Upper lobe of left lung (tissue), 6 donors: ENCODE measurements around the gene C17orf107. TPM values are rescaled to one million over a fixed set of nuclear protein-coding genes. Genes with fewer than 3 reads are reported as not detected.

Experiments
- ATAC-seq, 2 donors: fragments of 200-7000 bp; cut with Tn5 transposase; one replicate each; pipeline ENCODE4 v1.9.1; 2022; ENCODE audit warnings: mild to moderate bottlenecking in 2 of 2, moderate library complexity in 2 of 2; ENCODE audit not compliant: low FRiP score in 2 of 2
- DNase-seq, 2 donors: peaks; one replicate each; pipeline ENCODE4 v3.0.0-alpha.2; 2019 to 2020
- H3K27ac ChIP-seq, 4 donors: fragments of 200-600 bp; sonication (generic); one replicate each; pipeline ENCODE4 v1.5.1; 2016 to 2019
- H3K27me3 ChIP-seq, 4 donors: fragments of 200-600 bp; sonication (generic); one replicate each; pipeline ENCODE4 v1.5.1; 2017 to 2019
- H3K36me3 ChIP-seq, 4 donors: fragments of 200-600 bp; sonication (generic); one replicate each; pipeline ENCODE4 v1.5.1; 2016 to 2019
- H3K4me1 ChIP-seq, 4 donors: fragments of 200-600 bp; sonication (generic); one replicate each; pipeline ENCODE4 v1.5.1; 2018 to 2019
- H3K4me3 ChIP-seq, 4 donors: fragments of 200-600 bp; sonication (generic); one replicate each; pipeline ENCODE4 v1.5.1; 2017 to 2019; ENCODE audit warnings: mild to moderate bottlenecking in 2 of 4, moderate library complexity in 1 of 4
- H3K9me3 ChIP-seq, 4 donors: fragments of 200-600 bp; sonication (generic); one replicate each; pipeline ENCODE4 v1.5.1; 2018 to 2019
- EP300 ChIP-seq, 4 donors: sonication (generic); formaldehyde crosslinking; IDR thresholded peaks; one replicate each; pipeline ENCODE4 v1.5.1; 2017; ENCODE audit warnings: antibody characterized with exemption in 4 of 4, control low read depth in 2 of 4
- POLR2A ChIP-seq, 4 donors: fragments of 450-650 bp; IDR thresholded peaks; one replicate each; pipeline ENCODE4 v1.5.1; 2016 to 2017; ENCODE audit warnings: antibody characterized with exemption in 4 of 4, mild to moderate bottlenecking in 2 of 4
- POLR2AphosphoS5 ChIP-seq, 2 donors: sonication (generic); formaldehyde crosslinking; IDR thresholded peaks; one replicate each; pipeline ENCODE4 v1.5.1; 2017; ENCODE audit warnings: antibody characterized with exemption in 2 of 2
- WGBS, 2 donors: methylation state at CpG; one replicate each; pipeline ENCODE4 v1.1.5; 2017 to 2018; 5-methylcytosine and 5-hydroxymethylcytosine counted together
- total RNA-seq, 6 donors: library from RNA; depleted of rRNA in 4 of 6; stranded (reverse); fragments of >200 nt in 4 of 6; gene quantifications; one replicate each; pipeline versions ENCODE4 v1.1.0 to v1.2.1, GENCODE V29; 2016 to 2021
- TF ChIP-seq, protein P1 (sequence below), 6 experiments: fragments of 450-650 bp in 4 of 6; fragments of 200-600 bp in 2 of 6; sonication (generic) in 2 of 6; IDR thresholded peaks; one replicate each; pipeline ENCODE4 v1.5.1; 2016 to 2019; ENCODE audit warnings: antibody characterized with exemption in 6 of 6
- donor health status: DM: no; HTN: no; CAD: no; lungs with moderate emphysema.
- donor health status: DM: no; HTN: yes; CAD: no; lungs with severe emphysema.

The C17orf107 gene
- total RNA-seq: 1 to 10 TPM; 2.6 to 6.3 (median 3.4) TPM

GRCh38 chr17:4899341-4900230 is at the start of gene C17orf107:
Gene C17orf107 (plus strand): TSS chr17:4899536. CDS start chr17:4899763, 227 bp downstream.
- TF ChIP-seq POLR2A (IDR thresholded peaks at IDR 0.05) (peak in 1 of 4 donors; percentile 38), EP300 (IDR thresholded peaks at IDR 0.05) (peak in 1 of 4 donors; percentile 83), POLR2AphosphoS5 (IDR thresholded peaks at IDR 0.05) (peak; percentile 53 to 65)
- TF ChIP-seq, protein P1, sequence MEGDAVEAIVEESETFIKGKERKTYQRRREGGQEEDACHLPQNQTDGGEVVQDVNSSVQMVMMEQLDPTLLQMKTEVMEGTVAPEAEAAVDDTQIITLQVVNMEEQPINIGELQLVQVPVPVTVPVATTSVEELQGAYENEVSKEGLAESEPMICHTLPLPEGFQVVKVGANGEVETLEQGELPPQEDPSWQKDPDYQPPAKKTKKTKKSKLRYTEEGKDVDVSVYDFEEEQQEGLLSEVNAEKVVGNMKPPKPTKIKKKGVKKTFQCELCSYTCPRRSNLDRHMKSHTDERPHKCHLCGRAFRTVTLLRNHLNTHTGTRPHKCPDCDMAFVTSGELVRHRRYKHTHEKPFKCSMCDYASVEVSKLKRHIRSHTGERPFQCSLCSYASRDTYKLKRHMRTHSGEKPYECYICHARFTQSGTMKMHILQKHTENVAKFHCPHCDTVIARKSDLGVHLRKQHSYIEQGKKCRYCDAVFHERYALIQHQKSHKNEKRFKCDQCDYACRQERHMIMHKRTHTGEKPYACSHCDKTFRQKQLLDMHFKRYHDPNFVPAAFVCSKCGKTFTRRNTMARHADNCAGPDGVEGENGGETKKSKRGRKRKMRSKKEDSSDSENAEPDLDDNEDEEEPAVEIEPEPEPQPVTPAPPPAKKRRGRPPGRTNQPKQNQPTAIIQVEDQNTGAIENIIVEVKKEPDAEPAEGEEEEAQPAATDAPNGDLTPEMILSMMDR (IDR thresholded peaks at IDR 0.05): peak in 1 of 6 experiments; percentile 6
- Histone ChIP-seq H3K9me3 (no peaks in the 10 kb centered on the region), H3K4me1 (peaks cover 9 to 46% (median 29%) of the 10 kb centered on the region in 4 donors), H3K27me3 (peaks cover 0 to 9% (median 0%) of the 10 kb centered on the region in 4 donors), H3K4me3 (peak within 1 kb of the TSS; percentile 13 to 61 (median 46)), H3K36me3 (peaks cover 4 to 31% (median 30%) of the 10 kb centered on the region in 4 donors), H3K27ac (peak within 1 kb of the TSS in 2 of 4 donors; percentile 42 to 66)
- 35 to 59% methylated on average over 35 to 39 of the region's 60 CpGs for WGBS, 2 donors
- DNase-seq: peak; percentile 94 to 98
- peak; percentile 75 to 84 for ATAC-seq

DNA sequence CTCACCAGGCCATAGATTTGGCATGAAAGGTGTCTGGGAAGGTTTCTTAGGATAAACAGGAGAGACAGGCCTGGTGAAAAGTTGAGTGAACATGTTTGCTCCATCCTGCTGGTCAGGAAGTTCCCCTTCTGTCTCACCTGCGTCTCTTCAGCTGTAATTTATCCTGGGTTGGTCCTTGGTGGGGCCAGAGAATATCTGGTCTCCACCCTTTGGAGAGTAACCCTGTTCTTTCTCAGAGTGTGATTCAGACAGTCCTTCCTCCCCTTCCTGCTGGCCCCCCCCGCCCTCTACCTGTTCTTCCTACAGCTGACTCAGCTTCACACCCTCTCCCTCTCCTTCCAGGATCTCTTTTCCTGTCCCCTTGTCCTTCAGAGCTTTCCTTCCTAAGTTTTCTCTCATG is 49.1 kb upstream of the C17orf107 start:
- ATAC-seq: no peak
- no peak for TF ChIP-seq EP300 (IDR thresholded peaks at IDR 0.05)
- TF ChIP-seq POLR2AphosphoS5 (IDR thresholded peaks at IDR 0.05): no peak
- TF ChIP-seq POLR2A (IDR thresholded peaks at IDR 0.05): no peak
- TF ChIP-seq, protein P1 (IDR thresholded peaks at IDR 0.05): no peak
- no peak for DNase-seq

GRCh38 chr17:4851084-4851483 is 48.3 kb upstream of the C17orf107 start:
- peaks cover 41 to 54% (median 46%) of the 10 kb centered on the region in 4 donors for H3K4me1 ChIP-seq
- ATAC-seq: no peak
- 68 to 87% methylated on average over 3 of the region's 3 CpGs for WGBS, 2 donors

More for the DNA sequence above, 49.1 kb upstream of the C17orf107 start:
- Histone ChIP-seq H3K4me1 (peaks cover 41 to 52% (median 48%) of the 10 kb centered on the region in 4 donors), H3K27me3 (no peaks in the 10 kb centered on the region), H3K27ac (peak overlapping the region in 3 of 4 donors; percentile 62 to 72 (median 64)), H3K36me3 (no peaks in the 10 kb centered on the region), H3K9me3 (no peaks in the 10 kb centered on the region), H3K4me3 (no peak overlapping the region)
- WGBS, 2 donors: 67 to 84% methylated on average over 2 of the region's 2 CpGs

DNA sequence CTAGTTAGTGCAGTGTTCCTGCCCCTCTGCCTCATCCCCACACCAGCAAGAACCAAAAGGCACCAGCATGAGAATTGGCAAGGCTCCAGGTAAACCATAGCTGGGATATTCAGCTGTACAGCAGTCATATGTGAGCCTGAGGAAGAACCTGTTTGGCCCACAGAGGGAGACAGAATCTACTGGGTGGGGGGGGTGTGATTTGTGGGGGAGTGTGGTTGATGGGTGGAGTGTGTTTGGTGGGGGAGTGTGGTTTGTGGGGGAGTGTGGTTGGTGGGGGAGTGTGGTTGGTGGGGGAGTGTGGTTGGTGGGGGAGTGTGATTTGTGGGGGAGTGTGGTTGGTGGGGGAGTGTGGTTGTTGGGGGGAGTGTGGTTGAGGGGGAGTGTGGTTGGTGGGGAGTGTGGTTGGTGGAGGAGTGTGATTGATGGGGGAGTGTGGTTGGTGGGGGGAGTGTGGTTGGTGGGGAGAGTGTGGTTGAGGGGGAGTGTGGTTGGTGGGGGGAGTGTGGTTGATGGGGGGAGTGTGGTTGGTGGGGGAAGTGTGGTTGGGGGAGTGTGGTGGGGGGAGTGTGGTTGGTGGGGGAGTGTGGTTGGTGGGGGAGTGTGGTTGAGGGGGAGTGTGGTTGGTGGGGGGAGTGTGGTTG is 46.6 kb upstream of the C17orf107 start:
- no peaks in the 10 kb centered on the region for H3K27me3 ChIP-seq
- no peak overlapping the region for H3K4me3 ChIP-seq
- no peak for TF ChIP-seq POLR2A (IDR thresholded peaks at IDR 0.05)
- TF ChIP-seq POLR2AphosphoS5 (IDR thresholded peaks at IDR 0.05): no peak
- TF ChIP-seq, protein P1 (IDR thresholded peaks at IDR 0.05): no peak
- DNase-seq: no peak
- H3K27ac ChIP-seq: peak overlapping the region in 1 of 4 donors; percentile 35
- H3K9me3 ChIP-seq: no peaks in the 10 kb centered on the region
- peaks cover 49 to 62% (median 55%) of the 10 kb centered on the region in 4 donors for H3K4me1 ChIP-seq
- no peaks in the 10 kb centered on the region for H3K36me3 ChIP-seq
- ATAC-seq: no peak

More at GRCh38 chr17:4851084-4851483, 48.3 kb upstream of the C17orf107 start:
- Histone ChIP-seq H3K27me3 (no peaks in the 10 kb centered on the region), H3K4me3 (no peak overlapping the region), H3K27ac (peak overlapping the region in 2 of 4 donors; percentile 64 to 72), H3K9me3 (no peaks in the 10 kb centered on the region), H3K36me3 (no peaks in the 10 kb centered on the region)
- TF ChIP-seq POLR2A (IDR thresholded peaks at IDR 0.05) (no peak), POLR2AphosphoS5 (IDR thresholded peaks at IDR 0.05) (no peak), EP300 (IDR thresholded peaks at IDR 0.05) (no peak)
- TF ChIP-seq, protein P1 (IDR thresholded peaks at IDR 0.05): no peak
- no peak for DNase-seq
